Spleen (tissue), 11 donors: ENCODE measurements around the gene LTBP2. TPM values are rescaled to one million over a fixed set of nuclear protein-coding genes. Genes with fewer than 3 reads are reported as not detected.

Experiments
- DNase-seq: peaks from one replicate; pipeline ENCODE4 v3.0.0-alpha.2; 2020
- H3K27ac ChIP-seq, 8 donors: fragments of 200-600 bp; sonication (generic) in 7 of 8; 1 replicate in 4 of 8; 2 replicates in 4 of 8; pipeline versions ENCODE4 v1.5.0 to v1.8.0; 2016 to 2021; ENCODE audit warnings: inconsistent platforms in 4 of 8, mild to moderate bottlenecking in 4 of 8, moderate library complexity in 1 of 8
- H3K27me3 ChIP-seq, 7 donors: fragments of 200-600 bp; sonication (generic) in 6 of 7; replicated peaks in 1 of 7; 1 replicate in 4 of 7; 2 replicates in 3 of 7; pipeline versions ENCODE4 v1.5.0 to v1.8.0; 2016 to 2021; ENCODE audit warnings: inconsistent platforms in 3 of 7, mild to moderate bottlenecking in 1 of 7
- H3K36me3 ChIP-seq, 6 donors: fragments of 200-600 bp; sonication (generic) in 5 of 6; 1 replicate in 4 of 6; 2 replicates in 2 of 6; pipeline versions ENCODE4 v1.5.0 to v1.8.0; 2016 to 2021; ENCODE audit warnings: inconsistent platforms in 2 of 6
- H3K4me1 ChIP-seq, 6 donors: fragments of 200-600 bp; sonication (generic) in 5 of 6; 1 replicate in 3 of 6; 2 replicates in 3 of 6; pipeline versions ENCODE4 v1.5.0 to v1.8.0; 2016 to 2021; ENCODE audit warnings: inconsistent platforms in 3 of 6
- H3K4me3 ChIP-seq, 8 donors: fragments of 200-600 bp; sonication (generic) in 7 of 8; 1 replicate in 4 of 8; 2 replicates in 4 of 8; pipeline versions ENCODE4 v1.5.0 to v1.8.0; 2016 to 2021; ENCODE audit warnings: inconsistent platforms in 4 of 8, mild to moderate bottlenecking in 4 of 8, moderate library complexity in 2 of 8
- H3K9me3 ChIP-seq, 8 donors: fragments of 200-600 bp; sonication (generic) in 7 of 8; 1 replicate in 4 of 8; 2 replicates in 4 of 8; pipeline versions ENCODE4 v1.5.0 to v1.8.0; 2016 to 2021; ENCODE audit warnings: inconsistent platforms in 4 of 8
- CTCF ChIP-seq, 11 experiments: fragments of 200-600 bp in 7 of 11; fragments of 450-650 bp in 4 of 11; sonication (generic) in 4 of 11; IDR thresholded peaks in 8 of 11; conservative IDR thresholded peaks in 3 of 11; 1 replicate in 7 of 11; 2 replicates in 4 of 11; pipeline versions ENCODE4 v1.4.0 to v1.8.0; 2016 to 2021; ENCODE audit warnings: antibody characterized with exemption in 11 of 11, inconsistent platforms in 4 of 11, mild to moderate bottlenecking in 1 of 11
- POLR2A ChIP-seq, 3 donors: fragments of 450-650 bp; IDR thresholded peaks; one replicate each; pipeline ENCODE4 v1.5.1; 2017; ENCODE audit warnings: antibody characterized with exemption in 3 of 3, mild to moderate bottlenecking in 1 of 3
- POLR2AphosphoS5 ChIP-seq, 3 donors: sonication (generic); formaldehyde crosslinking; IDR thresholded peaks; one replicate each; pipeline ENCODE4 v1.5.1; 2017; ENCODE audit warnings: antibody characterized with exemption in 3 of 3
- WGBS, 5 donors: extraction: QIAGEN DNeasy Blood & Tissue Kit in 3 of 5; methylation state at CpG; one replicate each; pipeline versions ENCODE4 v1.1.5 to v1.1.7; 2013 to 2018; 5-methylcytosine and 5-hydroxymethylcytosine counted together
- intact Hi-C: fragments of 100-400 bp; cut with DNase I; formaldehyde crosslinking; loops from one replicate; pipeline ENCODE4 v1.15.0; 2023; ENCODE audit warnings: low total_unique reads
- polyA plus RNA-seq, 3 donors: library from polyadenylated mRNA; stranded (reverse); fragments of 200-250 nt; gene quantifications; one replicate each; pipeline ENCODE4 v1.2.1, GENCODE V29; 2013
- total RNA-seq, 7 donors: library from RNA; depleted of rRNA in 3 of 7; stranded (reverse); fragments of >200 nt in 3 of 7; fragmentation: NEBNext Ultra II Directional in 4 of 7; extraction: Animal tissue kit (Norgen Biotek cat#: 25700) in 4 of 7; gene quantifications; one replicate each; pipeline versions ENCODE4 v1.1.0 to v1.2.1, GENCODE V29; 2016 to 2021
- donor health status: healthy with polysubstance abuse.
- donor health status: DM: no; HTN: no; CAD: no; lungs with moderate emphysema.
- donor health status: DM: no; HTN: no; CAD: no.
- donor health status: Bipolar disorder and iron deficiency.
- donor health status: healthy.
- donor health status: DM: no; HTN: no; CAD: no.
- donor health status: DM: yes; HTN: yes; CAD: no.

LTBP2 gene
- total and polyA plus RNA-seq, 10 donors, result 3.4 to 10.7 (median 5.6) TPM

- TF ChIP-seq POLR2AphosphoS5 (IDR thresholded peaks at IDR 0.05), result no peak
- no peak for TF ChIP-seq POLR2A (IDR thresholded peaks at IDR 0.05)
- no peak for TF ChIP-seq CTCF (IDR thresholded peaks at IDR 0.05 in 8 of 11, conservative IDR thresholded peaks at IDR 0.05 in 3 of 11)
- H3K27me3 ChIP-seq, result no peaks in the 10 kb centered on the region
- H3K9me3 ChIP-seq, result no peaks in the 10 kb centered on the region
- H3K4me3 ChIP-seq, result no peak overlapping the region
- H3K4me1 ChIP-seq, result peaks cover 0 to 41% (median 22%) of the 10 kb centered on the region in 6 donors
- intact Hi-C loops, result no loop called here
- DNase-seq, result peak; percentile 49
- H3K36me3 ChIP-seq, result no peaks in the 10 kb centered on the region
- WGBS, 5 donors, result 83 to 89% (median 86%) methylated on average over 9 to 11 of the region's 11 CpGs; no CpG with 5 or more reads in 1 of the 5 donors
- H3K27ac ChIP-seq, result peak overlapping the region in 4 of 8 donors; percentile 66 to 82 (median 79)
Observed at GRCh38 chr14:74551001-74551400, 61.0 kb downstream of the LTBP2 start.

GRCh38 chr14:74550071-74550470 is 62.0 kb downstream of the LTBP2 start:
- peak; percentile 51 for DNase-seq
- H3K27ac ChIP-seq, result no peak overlapping the region
- 0 to 33% (median 0%) methylated on average over 1 of the region's 1 CpG for WGBS, 5 donors

GRCh38 chr14:74549588-74549987 is 62.4 kb downstream of the LTBP2 start:
- intact Hi-C loops, result no loop called here
- peak; percentile 58 for DNase-seq
- H3K27ac ChIP-seq, result no peak overlapping the region
- 79 to 88% (median 84%) methylated on average over 1 of the region's 1 CpG; no CpG with 5 or more reads in 1 of the 5 donors for WGBS, 5 donors
- H3K4me3 ChIP-seq, result no peak overlapping the region
- H3K36me3 ChIP-seq, result no peaks in the 10 kb centered on the region
- H3K4me1 ChIP-seq, result peaks cover 0 to 39% (median 21%) of the 10 kb centered on the region in 6 donors
- TF ChIP-seq POLR2A (IDR thresholded peaks at IDR 0.05), result no peak
- no peak for TF ChIP-seq POLR2AphosphoS5 (IDR thresholded peaks at IDR 0.05)
- no peak for TF ChIP-seq CTCF (IDR thresholded peaks at IDR 0.05 in 8 of 11, conservative IDR thresholded peaks at IDR 0.05 in 3 of 11)
- H3K27me3 ChIP-seq, result no peaks in the 10 kb centered on the region
- no peaks in the 10 kb centered on the region for H3K9me3 ChIP-seq

More at GRCh38 chr14:74550071-74550470, 62.0 kb downstream of the LTBP2 start:
- no peak overlapping the region for H3K4me3 ChIP-seq
- H3K36me3 ChIP-seq, result no peaks in the 10 kb centered on the region
- intact Hi-C loops, result no loop called here
- H3K9me3 ChIP-seq, result no peaks in the 10 kb centered on the region
- H3K4me1 ChIP-seq, result peaks cover 0 to 41% (median 22%) of the 10 kb centered on the region in 6 donors
- no peaks in the 10 kb centered on the region for H3K27me3 ChIP-seq
- TF ChIP-seq CTCF (IDR thresholded peaks at IDR 0.05 in 8 of 11, conservative IDR thresholded peaks at IDR 0.05 in 3 of 11), result no peak
- no peak for TF ChIP-seq POLR2A (IDR thresholded peaks at IDR 0.05)
- no peak for TF ChIP-seq POLR2AphosphoS5 (IDR thresholded peaks at IDR 0.05)

GRCh38 chr14:74548881-74549280 is 63.2 kb downstream of the LTBP2 start:
- intact Hi-C loops, result no loop called here
- Histone ChIP-seq H3K27ac (no peak overlapping the region), H3K36me3 (no peaks in the 10 kb centered on the region), H3K27me3 (no peaks in the 10 kb centered on the region), H3K4me1 (peaks cover 0 to 32% (median 18%) of the 10 kb centered on the region in 6 donors), H3K4me3 (no peak overlapping the region), H3K9me3 (no peaks in the 10 kb centered on the region)
- 70 to 86% (median 79%) methylated on average over 3 of the region's 3 CpGs for WGBS, 5 donors
- TF ChIP-seq POLR2AphosphoS5 (IDR thresholded peaks at IDR 0.05) (no peak), CTCF (IDR thresholded peaks at IDR 0.05 in 8 of 11, conservative IDR thresholded peaks at IDR 0.05 in 3 of 11) (no peak), POLR2A (IDR thresholded peaks at IDR 0.05) (no peak)
- peak; percentile 69 for DNase-seq
